Measurements from ENCODE around the gene VTA1. TPM values are rescaled to one million over a fixed set of nuclear protein-coding genes. Genes with fewer than 3 reads are reported as not detected.

The VTA1 gene, protein sequence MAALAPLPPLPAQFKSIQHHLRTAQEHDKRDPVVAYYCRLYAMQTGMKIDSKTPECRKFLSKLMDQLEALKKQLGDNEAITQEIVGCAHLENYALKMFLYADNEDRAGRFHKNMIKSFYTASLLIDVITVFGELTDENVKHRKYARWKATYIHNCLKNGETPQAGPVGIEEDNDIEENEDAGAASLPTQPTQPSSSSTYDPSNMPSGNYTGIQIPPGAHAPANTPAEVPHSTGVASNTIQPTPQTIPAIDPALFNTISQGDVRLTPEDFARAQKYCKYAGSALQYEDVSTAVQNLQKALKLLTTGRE
- total RNA-seq (2021; ENCODE audit: unreplicated experiment) (67.8 TPM), Bru-seq, nascent RNA (percentile 88 among the genes with signal in this experiment), BruChase-seq, experiment 1, labeled RNA remaining after a 6-hour chase (percentile 78 among the genes with signal in this experiment), BruChase-seq, experiment 2, labeled RNA remaining after a 2-hour chase (percentile 76 among the genes with signal in this experiment)
- polyA plus RNA-seq (2012) = 25.7 and 39.0 TPM in 2 replicates
- long read RNA-seq, full-length matches to known transcripts = 173 of 194 reads
- long read RNA-seq, partial matches to known transcripts = 6 of 194 reads
- long read RNA-seq, other reads (novel, unspliced or antisense) = 15 of 194 reads

DNA sequence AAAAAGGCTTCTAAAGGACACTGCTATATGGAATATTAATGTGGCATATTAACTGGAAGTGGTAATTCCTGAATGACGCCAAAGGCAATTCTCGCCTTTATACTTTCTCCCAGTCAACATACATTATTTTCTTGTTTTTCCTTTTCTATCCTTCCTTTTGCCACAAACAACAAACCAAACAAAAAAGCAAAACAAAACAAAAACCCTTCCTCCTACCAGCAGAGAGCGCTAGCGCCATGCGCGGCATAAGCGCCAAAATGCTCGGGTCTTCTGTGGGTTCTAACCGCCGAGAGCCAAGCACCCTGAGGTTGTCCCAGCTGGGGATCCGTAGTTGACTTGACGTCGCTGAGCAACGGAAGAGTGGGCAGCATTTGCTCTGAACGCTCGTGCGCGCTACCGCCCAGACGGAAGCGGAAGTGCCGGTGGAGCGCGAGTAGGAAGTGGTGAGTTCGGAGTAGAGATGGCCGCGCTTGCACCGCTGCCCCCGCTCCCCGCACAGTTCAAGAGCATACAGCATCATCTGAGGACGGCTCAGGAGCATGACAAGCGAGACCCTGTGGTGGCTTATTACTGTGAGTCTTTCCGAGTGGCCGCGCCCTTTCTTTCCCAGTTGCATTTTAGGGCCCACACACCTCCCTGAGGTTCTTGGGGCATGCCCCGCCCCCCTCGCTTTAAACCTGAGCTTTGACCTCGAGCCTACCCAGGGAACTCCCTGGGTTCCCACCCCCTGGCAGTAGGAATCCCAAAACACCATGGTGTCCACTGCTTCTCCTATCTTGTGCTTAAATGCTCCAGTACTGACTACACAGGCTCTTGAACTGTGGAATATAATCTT lies at the start of gene VTA1, which contains the start of gene NMBR:
VTA1 (plus strand) TSS at position 436 of the 835 bp plus-strand sequence; CDS start at position 461, 25 bp downstream.
NMBR (minus strand) TSS at position 295 of the 835 bp plus-strand sequence. CDS start 58,464 bp downstream, outside the sequence.
- H3K27ac ChIP-seq (ENCODE audit: low read depth, low read length) = peak within 1 kb of the TSS; percentile 27; the same call in 1 of the 2 replicates
- ChIA-PET RAD21 (ENCODE audit: low non-redundant PET in 1 of 2, low total read pairs in 2 of 2, uncharacterized antibody in 2 of 2, unreplicated experiment in 2 of 2) (no interaction called here), CTCF (interaction anchor here (0.6 to 2.9 kb wide), 4 partner anchors 8 to 328 kb away, joined by 3 to 13 read pairs (median 7); no protein-coding TSS in a partner anchor), POLR2A (no interaction called here)
- H3K4me1 ChIP-seq (ENCODE audit: control insufficient read depth in 1 of 2, insufficient read depth in 2 of 2, low read length in 2 of 2) = peaks cover 7 to 15% of the 10 kb centered on the region in 2 experiments; a peak in 3 of 4 replicates
- H2AFZ ChIP-seq (ENCODE audit: low read depth, low read length, poor library complexity, severe bottlenecking) = peak within 1 kb of the TSS; percentile 77
- no peaks in the 10 kb centered on the region for H3K9me2 ChIP-seq (ENCODE audit: insufficient read depth)
- no peaks in the 10 kb centered on the region; a peak in 1 of 4 replicates for H3K36me3 ChIP-seq (ENCODE audit: control insufficient read depth in 1 of 2, insufficient read depth in 2 of 2, low read length in 2 of 2)
- H3K4me3 ChIP-seq (replicated peaks in 1 of 2; ENCODE audit: low read depth in 1 of 2, low read length in 2 of 2) = peak within 1 kb of the TSS; percentile 83
- H3K79me2 ChIP-seq (ENCODE audit: insufficient read depth, low read length) = peaks cover 50% of the 10 kb centered on the region
- intact Hi-C loops (cut with micrococcal nuclease) = loop anchor here (2.0 kb wide), 3 partner anchors 60 to 390 kb away; no protein-coding TSS in a partner anchor
- H3K9ac ChIP-seq (ENCODE audit: low read length) = peak within 1 kb of the TSS; percentile 77
- no peaks in the 10 kb centered on the region for H3K9me3 ChIP-seq (ENCODE audit: control insufficient read depth in 1 of 2, insufficient read depth in 1 of 2, low read depth in 1 of 2, low read length in 2 of 2)
- no peaks in the 10 kb centered on the region for H3K27me3 ChIP-seq (ENCODE audit: insufficient read depth, low read length)
- no TSS peak for BruUV-seq (replicated peaks)
- ATAC-seq (peak; percentile 99), DNase-seq (ENCODE audit: low read depth, low spot score) (peak; percentile 99)
- no peaks in the 10 kb centered on the region for H4K20me1 ChIP-seq (ENCODE audit: insufficient read depth)
- H3K4me2 ChIP-seq (ENCODE audit: low read length) = peak within 1 kb of the TSS; percentile 77
- TF ChIP-seq SP1 (IDR thresholded peaks at IDR 0.05; ENCODE audit: low read depth) (peak; percentile 86), CEBPB (IDR thresholded peaks at IDR 0.05; ENCODE audit: low read depth) (no peak), TCF7L2 (IDR thresholded peaks at IDR 0.05; ENCODE audit: borderline replicate concordance, extremely low read depth, insufficient read depth, insufficient read length) (peak; percentile 78), CBX3 (IDR thresholded peaks at IDR 0.05; ENCODE audit: low read depth) (peak; percentile 99), EZH2 (IDR thresholded peaks at IDR 0.05) (no peak), POLR2A (IDR thresholded peaks at IDR 0.05; ENCODE audit: borderline replicate concordance, extremely low read depth, insufficient read depth, insufficient read length) (peak; percentile 77), JUND (IDR thresholded peaks at IDR 0.05) (peak; percentile 37; the same call in 1 of the 2 replicates), POLR2AphosphoS5 (IDR thresholded peaks at IDR 0.05; ENCODE audit: low read depth, low read length) (peak; percentile 89), SRF (IDR thresholded peaks at IDR 0.05; ENCODE audit: low read depth) (peak; percentile 68; the same call in 1 of the 2 replicates), ZNF274 (IDR thresholded peaks at IDR 0.05; ENCODE audit: low read depth, low read length) (no peak)
- TF ChIP-seq, protein P1, sequence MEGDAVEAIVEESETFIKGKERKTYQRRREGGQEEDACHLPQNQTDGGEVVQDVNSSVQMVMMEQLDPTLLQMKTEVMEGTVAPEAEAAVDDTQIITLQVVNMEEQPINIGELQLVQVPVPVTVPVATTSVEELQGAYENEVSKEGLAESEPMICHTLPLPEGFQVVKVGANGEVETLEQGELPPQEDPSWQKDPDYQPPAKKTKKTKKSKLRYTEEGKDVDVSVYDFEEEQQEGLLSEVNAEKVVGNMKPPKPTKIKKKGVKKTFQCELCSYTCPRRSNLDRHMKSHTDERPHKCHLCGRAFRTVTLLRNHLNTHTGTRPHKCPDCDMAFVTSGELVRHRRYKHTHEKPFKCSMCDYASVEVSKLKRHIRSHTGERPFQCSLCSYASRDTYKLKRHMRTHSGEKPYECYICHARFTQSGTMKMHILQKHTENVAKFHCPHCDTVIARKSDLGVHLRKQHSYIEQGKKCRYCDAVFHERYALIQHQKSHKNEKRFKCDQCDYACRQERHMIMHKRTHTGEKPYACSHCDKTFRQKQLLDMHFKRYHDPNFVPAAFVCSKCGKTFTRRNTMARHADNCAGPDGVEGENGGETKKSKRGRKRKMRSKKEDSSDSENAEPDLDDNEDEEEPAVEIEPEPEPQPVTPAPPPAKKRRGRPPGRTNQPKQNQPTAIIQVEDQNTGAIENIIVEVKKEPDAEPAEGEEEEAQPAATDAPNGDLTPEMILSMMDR (IDR thresholded peaks at IDR 0.05 in 2 of 3, conservative IDR thresholded peaks at IDR 0.05 in 1 of 3; ENCODE audit: borderline replicate concordance in 1 of 3, insufficient read depth in 1 of 3, low read depth in 2 of 3, low read length in 2 of 3) = peak; percentile 82 to 89 (median 85)
- TF ChIP-seq, protein P2, sequence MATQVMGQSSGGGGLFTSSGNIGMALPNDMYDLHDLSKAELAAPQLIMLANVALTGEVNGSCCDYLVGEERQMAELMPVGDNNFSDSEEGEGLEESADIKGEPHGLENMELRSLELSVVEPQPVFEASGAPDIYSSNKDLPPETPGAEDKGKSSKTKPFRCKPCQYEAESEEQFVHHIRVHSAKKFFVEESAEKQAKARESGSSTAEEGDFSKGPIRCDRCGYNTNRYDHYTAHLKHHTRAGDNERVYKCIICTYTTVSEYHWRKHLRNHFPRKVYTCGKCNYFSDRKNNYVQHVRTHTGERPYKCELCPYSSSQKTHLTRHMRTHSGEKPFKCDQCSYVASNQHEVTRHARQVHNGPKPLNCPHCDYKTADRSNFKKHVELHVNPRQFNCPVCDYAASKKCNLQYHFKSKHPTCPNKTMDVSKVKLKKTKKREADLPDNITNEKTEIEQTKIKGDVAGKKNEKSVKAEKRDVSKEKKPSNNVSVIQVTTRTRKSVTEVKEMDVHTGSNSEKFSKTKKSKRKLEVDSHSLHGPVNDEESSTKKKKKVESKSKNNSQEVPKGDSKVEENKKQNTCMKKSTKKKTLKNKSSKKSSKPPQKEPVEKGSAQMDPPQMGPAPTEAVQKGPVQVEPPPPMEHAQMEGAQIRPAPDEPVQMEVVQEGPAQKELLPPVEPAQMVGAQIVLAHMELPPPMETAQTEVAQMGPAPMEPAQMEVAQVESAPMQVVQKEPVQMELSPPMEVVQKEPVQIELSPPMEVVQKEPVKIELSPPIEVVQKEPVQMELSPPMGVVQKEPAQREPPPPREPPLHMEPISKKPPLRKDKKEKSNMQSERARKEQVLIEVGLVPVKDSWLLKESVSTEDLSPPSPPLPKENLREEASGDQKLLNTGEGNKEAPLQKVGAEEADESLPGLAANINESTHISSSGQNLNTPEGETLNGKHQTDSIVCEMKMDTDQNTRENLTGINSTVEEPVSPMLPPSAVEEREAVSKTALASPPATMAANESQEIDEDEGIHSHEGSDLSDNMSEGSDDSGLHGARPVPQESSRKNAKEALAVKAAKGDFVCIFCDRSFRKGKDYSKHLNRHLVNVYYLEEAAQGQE (IDR thresholded peaks at IDR 0.05; ENCODE audit: low read depth) = no peak
- TF ChIP-seq, protein P3, sequence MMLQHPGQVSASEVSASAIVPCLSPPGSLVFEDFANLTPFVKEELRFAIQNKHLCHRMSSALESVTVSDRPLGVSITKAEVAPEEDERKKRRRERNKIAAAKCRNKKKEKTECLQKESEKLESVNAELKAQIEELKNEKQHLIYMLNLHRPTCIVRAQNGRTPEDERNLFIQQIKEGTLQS (IDR thresholded peaks at IDR 0.05) = no peak; the same call in 1 of the 2 replicates
- TF ChIP-seq, protein P4, sequence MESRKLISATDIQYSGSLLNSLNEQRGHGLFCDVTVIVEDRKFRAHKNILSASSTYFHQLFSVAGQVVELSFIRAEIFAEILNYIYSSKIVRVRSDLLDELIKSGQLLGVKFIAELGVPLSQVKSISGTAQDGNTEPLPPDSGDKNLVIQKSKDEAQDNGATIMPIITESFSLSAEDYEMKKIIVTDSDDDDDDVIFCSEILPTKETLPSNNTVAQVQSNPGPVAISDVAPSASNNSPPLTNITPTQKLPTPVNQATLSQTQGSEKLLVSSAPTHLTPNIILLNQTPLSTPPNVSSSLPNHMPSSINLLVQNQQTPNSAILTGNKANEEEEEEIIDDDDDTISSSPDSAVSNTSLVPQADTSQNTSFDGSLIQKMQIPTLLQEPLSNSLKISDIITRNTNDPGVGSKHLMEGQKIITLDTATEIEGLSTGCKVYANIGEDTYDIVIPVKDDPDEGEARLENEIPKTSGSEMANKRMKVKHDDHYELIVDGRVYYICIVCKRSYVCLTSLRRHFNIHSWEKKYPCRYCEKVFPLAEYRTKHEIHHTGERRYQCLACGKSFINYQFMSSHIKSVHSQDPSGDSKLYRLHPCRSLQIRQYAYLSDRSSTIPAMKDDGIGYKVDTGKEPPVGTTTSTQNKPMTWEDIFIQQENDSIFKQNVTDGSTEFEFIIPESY (IDR thresholded peaks at IDR 0.05; ENCODE audit: extremely low read depth, insufficient replicate concordance, low read length) = peak; percentile 88

Measured in HCT116 (cell line).